Measurements from ENCODE around the gene MYH11.
"Not testable (repeated sequence)": the region's sequence is repeated elsewhere in the genome, so short reads cannot be mapped to it uniquely, and the experiment has no call there.

The MYH11 gene

DNA sequence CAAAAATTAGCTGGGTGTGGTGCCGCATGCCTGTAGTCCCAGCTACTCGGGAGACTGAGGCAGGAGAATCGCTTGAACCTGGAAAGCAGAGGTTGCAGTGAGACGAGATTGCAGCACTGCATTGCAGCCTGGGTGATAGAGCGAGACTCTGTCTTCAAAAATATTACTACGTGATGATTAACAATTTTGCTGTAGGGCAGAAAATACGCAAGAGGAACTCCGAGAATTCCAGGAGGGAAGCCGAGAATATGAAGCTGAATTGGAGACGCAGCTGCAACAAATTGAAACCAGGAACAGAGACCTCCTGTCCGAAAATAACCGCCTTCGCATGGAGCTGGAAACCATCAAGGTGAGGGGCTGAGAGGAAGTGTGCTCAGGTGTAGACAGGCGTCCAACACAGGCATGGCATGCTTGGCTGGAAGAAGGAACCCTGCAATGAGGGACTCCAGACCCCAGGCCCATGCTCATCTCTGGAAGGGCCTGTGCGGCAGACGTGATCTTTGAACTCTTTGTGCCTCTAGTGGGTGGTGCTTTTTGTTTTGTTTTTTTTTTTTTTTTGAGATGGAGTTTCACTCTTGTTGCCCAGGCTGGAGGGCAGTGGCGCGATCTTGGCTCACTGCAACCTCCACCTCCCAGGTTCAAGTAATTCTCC lies 189.6 kb downstream of the MYH11 start:
- no peak for DNase-seq (ENCODE audit: low read depth)

DNA sequence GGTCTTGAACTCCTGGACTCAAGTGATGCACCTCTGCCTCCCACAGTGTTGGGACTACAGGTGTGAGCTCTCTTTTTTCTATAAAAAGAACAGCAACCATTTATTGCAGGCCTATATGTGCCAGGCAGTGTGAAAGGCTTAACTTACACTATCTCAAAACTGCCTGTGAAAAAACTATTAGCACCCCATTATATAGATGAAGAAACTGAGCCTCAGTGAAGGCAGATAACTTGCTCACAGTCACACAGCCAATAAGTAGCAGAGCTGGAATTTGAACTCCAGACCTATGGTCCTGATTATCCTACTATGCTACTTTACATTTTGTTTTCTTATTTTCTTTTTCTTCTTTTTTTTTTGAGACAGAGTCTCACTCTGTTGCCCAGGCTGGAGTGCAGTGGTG lies 191.7 kb downstream of the MYH11 start:
- DNase-seq (ENCODE audit: low read depth), result no peak

DNA sequence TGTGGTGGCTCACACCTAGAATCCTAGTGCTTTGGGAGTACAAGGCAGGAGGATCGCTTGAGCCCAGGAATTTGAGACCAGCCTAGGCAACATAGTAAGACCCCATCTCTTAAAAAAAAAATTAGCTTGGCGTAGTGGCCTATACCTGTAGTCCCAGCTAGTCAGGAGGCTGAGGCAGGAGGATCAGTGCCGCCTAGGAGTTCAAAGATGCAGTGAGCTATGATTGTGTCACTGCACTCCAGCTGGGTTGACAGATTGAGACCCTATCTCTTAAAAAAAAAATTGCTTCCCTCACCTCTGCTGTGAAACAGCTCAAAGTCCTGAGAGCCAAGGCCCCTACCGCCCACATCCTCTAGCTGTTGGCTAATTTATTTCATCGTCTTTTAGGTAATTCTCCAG lies 196.6 kb downstream of the MYH11 start:
- DNase-seq (ENCODE audit: low read depth), result no peak

DNA sequence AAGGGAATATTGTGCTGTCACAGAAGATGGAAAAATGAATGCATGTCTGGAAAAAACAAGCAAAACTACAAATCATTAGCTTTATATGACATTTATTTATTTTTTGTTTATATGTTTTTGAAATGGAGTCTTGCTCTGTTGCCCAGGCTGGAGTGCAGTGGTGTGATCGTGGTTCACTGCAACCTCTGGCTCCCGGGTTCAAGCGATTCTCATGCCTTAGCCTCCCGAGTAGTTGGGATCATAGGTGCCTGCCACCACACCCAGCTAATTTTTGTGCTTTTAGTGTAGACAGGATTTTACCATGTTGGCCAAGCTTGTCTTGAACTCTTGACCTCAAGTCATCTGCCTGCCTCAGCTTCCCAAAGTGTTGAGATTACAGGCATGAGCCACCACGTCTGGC lies 198.3 kb downstream of the MYH11 start:
- no peak for DNase-seq (ENCODE audit: low read depth)

DNA sequence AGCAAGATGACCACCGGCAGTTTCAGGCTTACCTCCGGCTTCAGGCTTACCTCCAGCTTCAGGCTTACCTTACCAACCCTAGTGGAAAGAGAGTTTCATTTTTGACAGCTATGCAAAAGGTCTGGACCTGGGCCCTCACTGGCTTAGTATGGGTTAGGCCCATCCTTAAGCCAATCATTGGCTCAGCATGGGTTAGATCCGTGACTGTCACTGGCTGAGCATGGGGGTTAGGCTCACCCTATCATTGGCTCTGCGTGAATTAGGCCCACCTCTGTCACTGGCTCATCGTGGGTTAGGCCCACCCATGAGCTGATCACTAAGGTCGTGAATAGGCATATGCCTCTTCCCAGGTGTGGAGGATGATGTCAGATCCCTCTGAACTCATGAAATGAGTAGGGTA lies 198.7 kb downstream of the MYH11 start:
- no peak for DNase-seq (ENCODE audit: low read depth)

DNA sequence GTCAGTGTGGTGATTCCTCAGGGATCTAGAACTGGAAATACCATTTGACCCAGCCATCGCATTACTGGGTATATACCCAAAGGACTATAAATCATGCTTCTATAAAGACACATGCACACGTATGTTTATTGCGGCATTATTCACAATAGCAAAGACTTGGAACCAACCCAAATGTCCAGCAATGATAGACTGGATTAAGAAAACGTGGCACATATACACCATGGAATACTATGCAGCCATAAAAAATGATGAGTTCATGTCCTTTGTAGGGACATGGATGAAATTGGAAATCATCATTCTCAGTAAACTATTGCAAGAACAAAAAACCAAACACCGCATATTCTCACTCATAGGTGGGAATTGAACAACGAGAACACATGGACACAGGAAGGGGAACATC lies 201.3 kb downstream of the MYH11 start:
- DNase-seq (ENCODE audit: low read depth), result not testable (repeated sequence)

DNA sequence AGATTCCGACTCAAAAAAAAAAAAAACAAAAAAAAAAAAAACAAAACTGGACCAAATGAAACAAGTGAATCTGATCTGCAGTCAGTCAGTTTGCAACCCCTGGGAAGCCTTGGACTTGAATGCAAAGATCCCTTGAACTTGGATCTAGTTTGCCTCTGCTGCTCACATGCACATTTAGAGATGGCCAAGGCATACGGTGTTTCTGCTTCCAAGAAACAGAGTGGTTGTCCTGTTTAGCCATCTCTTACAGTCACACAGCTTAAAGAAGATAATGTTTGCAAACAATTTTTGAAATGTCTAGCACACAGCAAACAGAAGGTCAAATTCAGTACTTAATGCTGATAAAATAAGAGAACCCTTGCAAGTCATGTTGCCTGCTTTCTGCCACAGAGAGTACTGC lies 202.2 kb downstream of the MYH11 start:
- no peak for DNase-seq (ENCODE audit: low read depth)

DNA sequence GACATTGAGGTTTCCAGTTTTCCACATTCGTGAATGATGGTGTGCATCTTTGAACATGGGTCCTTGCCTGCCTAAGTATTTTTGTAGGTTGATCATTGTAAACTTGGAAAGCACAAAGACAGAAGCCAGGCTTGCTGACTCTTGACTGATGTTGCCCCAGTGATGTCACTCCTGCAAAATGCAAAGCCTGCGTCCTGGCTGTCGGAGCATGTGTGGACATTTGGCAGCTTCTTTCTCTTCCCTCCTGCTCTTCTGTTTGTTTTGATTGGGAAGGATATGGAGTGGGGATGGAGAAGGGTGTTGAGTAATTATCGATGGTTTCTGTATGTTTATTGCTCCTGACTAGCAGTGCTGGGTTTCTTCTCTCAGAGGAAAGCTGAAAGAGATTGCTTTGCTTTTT lies 203.6 kb downstream of the MYH11 start:
- peak; percentile 95 for DNase-seq (ENCODE audit: low read depth)
